HepG2 (cell line): ENCODE measurements around the gene DNAJC19. TPM values are rescaled to one million over a fixed set of nuclear protein-coding genes. Genes with fewer than 3 reads are reported as not detected.

Experiments
- AHDC1 ChIP-seq: sonication (generic); formaldehyde crosslinking; IDR thresholded peaks from 2 replicates; pipeline ENCODE4 v1.5.1; 2020; ENCODE audit warnings: mild to moderate bottlenecking, missing genetic modification reagents, borderline replicate concordance
- EEA1 ChIP-seq: sonication (generic); formaldehyde crosslinking; IDR thresholded peaks from 2 replicates; pipeline ENCODE4 v1.5.1; 2020; ENCODE audit warnings: mild to moderate bottlenecking, missing genetic modification reagents, borderline replicate concordance
- FOXO4 ChIP-seq: sonication (generic); formaldehyde crosslinking; conservative IDR thresholded peaks from 2 replicates; pipeline ENCODE4 v1.8.1; 2023; ENCODE audit warnings: missing genetic modification reagents
- IKZF5 ChIP-seq: IDR thresholded peaks from 2 replicates; pipeline ENCODE4 v1.6.1; 2018; ENCODE audit warnings: missing genetic modification reagents, mild to moderate bottlenecking, missing compliant biosample characterization
- MED13 ChIP-seq: sonication (generic); formaldehyde crosslinking; IDR thresholded peaks from 2 replicates; pipeline ENCODE4 v1.5.0; 2020; ENCODE audit warnings: missing genetic modification reagents
- SMAD3 ChIP-seq: sonication (generic); formaldehyde crosslinking; IDR thresholded peaks from 2 replicates; pipeline ENCODE4 v1.4.0; 2020; ENCODE audit warnings: missing genetic modification reagents
- TBL1XR1 ChIP-seq: fragments of 150-350 bp; IDR thresholded peaks from 2 replicates; pipeline ENCODE4 v1.6.1; 2014; ENCODE audit warnings: borderline replicate concordance, low read length; ENCODE audit not compliant: partially characterized antibody
- ZBTB1 ChIP-seq: sonication (generic); formaldehyde crosslinking; IDR thresholded peaks from 2 replicates; pipeline ENCODE4 v1.4.0; 2020; ENCODE audit warnings: missing genetic modification reagents, borderline replicate concordance
- ZKSCAN8 ChIP-seq: IDR thresholded peaks from 2 replicates; pipeline ENCODE4 v1.6.1; 2016; ENCODE audit warnings: borderline replicate concordance, missing genetic modification reagents, missing compliant biosample characterization
- ZNF570 ChIP-seq: sonication (generic); formaldehyde crosslinking; IDR thresholded peaks from 2 replicates; pipeline ENCODE4 v1.4.0; 2020; ENCODE audit warnings: mild to moderate bottlenecking, missing genetic modification reagents, borderline replicate concordance
- ZNF670 ChIP-seq: sonication (generic); formaldehyde crosslinking; IDR thresholded peaks from 2 replicates; pipeline ENCODE4 v1.8.0; 2022; ENCODE audit warnings: mild to moderate bottlenecking, missing genetic modification reagents, borderline replicate concordance
- ZNF792 ChIP-seq: IDR thresholded peaks from 2 replicates; pipeline ENCODE4 v1.6.1; 2016
- polyA plus RNA-seq, 8 experiments: library from polyadenylated mRNA; depleted of rRNA in 3 of 8; stranded (reverse) in 7 of 8; unstranded in 1 of 8; fragments of >200 nt; fragmentation: Illumina TruSeq in 4 of 8; extraction: Trizol in 4 of 8; gene quantifications; 2 replicates each; pipeline versions ENCODE4 v1.2.1 to v1.2.3, GENCODE V29; 2011 to 2016; ENCODE audit warnings: low read depth in 4 of 8, missing spikeins in 1 of 8, mixed read lengths in 1 of 8; ENCODE audit not compliant: insufficient read depth in 1 of 8
- total RNA-seq, 5 experiments: library from RNA; depleted of rRNA; stranded (reverse); fragments of >200 nt; fragmentation: Illumina TruSeq; extraction: Trizol; gene quantifications; 2 replicates each; pipeline ENCODE4 v1.2.3, GENCODE V29; 2016; ENCODE audit warnings: low read depth in 1 of 5
- TF ChIP-seq, protein P1 (sequence below): sonication (generic); formaldehyde crosslinking; IDR thresholded peaks from 2 replicates; pipeline ENCODE4 v1.4.0; 2020; ENCODE audit warnings: missing genetic modification reagents, mild to moderate bottlenecking, borderline replicate concordance
- TF ChIP-seq, protein P2 (sequence below): sonication (generic); formaldehyde crosslinking; IDR thresholded peaks from 2 replicates; pipeline ENCODE4 v1.5.0; 2020; ENCODE audit warnings: missing genetic modification reagents, mild to moderate bottlenecking, borderline replicate concordance
- TF ChIP-seq, protein P3 (sequence below): sonication (generic); formaldehyde crosslinking; IDR thresholded peaks from 2 replicates; pipeline ENCODE4 v1.8.0; 2022; ENCODE audit warnings: mild to moderate bottlenecking, missing genetic modification reagents; ENCODE audit not compliant: insufficient replicate concordance

The DNAJC19 gene
- total and polyA plus RNA-seq, 2 of the 13 experiments (the other 11 are each of a cell fraction or from before 2014, with no cell fraction given), result 51.1 to 75.8 TPM

- TF ChIP-seq AHDC1 (no peak; the same call in 1 of the 2 replicates), MED13 (CRISPR knock-in tag) (0 out of 2 replicates have a peak, but pooled peaks have one; percentile 50), ZKSCAN8 (no peak; the same call in 1 of the 2 replicates), ZNF570 (CRISPR knock-in tag) (0 out of 2 replicates have a peak, but pooled peaks have one; percentile 49), SMAD3 (peak; percentile 82), IKZF5 (peak; percentile 94), TBL1XR1 (peak; percentile 25), FOXO4 (no peak), EEA1 (CRISPR knock-in tag) (no peak), ZNF792 (CRISPR knock-in tag) (peak; percentile 80; the same call in 1 of the 2 replicates), ZNF670 (CRISPR knock-in tag) (no peak), ZBTB1 (CRISPR knock-in tag) (no peak)
- TF ChIP-seq, protein P1, sequence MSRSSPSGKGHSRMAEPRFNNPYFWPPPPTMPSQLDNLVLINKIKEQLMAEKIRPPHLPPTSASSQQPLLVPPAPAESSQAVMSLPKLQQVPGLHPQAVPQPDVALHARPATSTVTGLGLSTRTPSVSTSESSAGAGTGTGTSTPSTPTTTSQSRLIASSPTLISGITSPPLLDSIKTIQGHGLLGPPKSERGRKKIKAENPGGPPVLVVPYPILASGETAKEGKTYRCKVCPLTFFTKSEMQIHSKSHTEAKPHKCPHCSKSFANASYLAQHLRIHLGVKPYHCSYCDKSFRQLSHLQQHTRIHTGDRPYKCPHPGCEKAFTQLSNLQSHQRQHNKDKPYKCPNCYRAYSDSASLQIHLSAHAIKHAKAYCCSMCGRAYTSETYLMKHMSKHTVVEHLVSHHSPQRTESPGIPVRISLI, result no peak
- TF ChIP-seq, protein P2, sequence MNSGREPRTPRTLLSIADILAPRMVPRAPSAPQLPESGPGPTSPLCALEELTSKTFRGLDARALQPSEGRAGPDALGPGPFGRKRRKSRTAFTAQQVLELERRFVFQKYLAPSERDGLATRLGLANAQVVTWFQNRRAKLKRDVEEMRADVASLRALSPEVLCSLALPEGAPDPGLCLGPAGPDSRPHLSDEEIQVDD (CRISPR knock-in tag), result 0 out of 2 replicates have a peak, but pooled peaks have one; percentile 50
- TF ChIP-seq, protein P3, sequence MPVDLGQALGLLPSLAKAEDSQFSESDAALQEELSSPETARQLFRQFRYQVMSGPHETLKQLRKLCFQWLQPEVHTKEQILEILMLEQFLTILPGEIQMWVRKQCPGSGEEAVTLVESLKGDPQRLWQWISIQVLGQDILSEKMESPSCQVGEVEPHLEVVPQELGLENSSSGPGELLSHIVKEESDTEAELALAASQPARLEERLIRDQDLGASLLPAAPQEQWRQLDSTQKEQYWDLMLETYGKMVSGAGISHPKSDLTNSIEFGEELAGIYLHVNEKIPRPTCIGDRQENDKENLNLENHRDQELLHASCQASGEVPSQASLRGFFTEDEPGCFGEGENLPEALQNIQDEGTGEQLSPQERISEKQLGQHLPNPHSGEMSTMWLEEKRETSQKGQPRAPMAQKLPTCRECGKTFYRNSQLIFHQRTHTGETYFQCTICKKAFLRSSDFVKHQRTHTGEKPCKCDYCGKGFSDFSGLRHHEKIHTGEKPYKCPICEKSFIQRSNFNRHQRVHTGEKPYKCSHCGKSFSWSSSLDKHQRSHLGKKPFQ (CRISPR knock-in tag), result peak; percentile 6
Measured at GRCh38 chr3:180989291-180990163, at the start of gene DNAJC19 (continued).
